H1 (cell line): ENCODE data around the gene LHX8. TPM values are rescaled to one million over a fixed set of nuclear protein-coding genes. Genes with fewer than 3 reads are reported as not detected.
A peak's percentile ranks its signal among the peaks of the same experiment; 100 is the strongest.

ENCODE experiments used
- ATF2 ChIP-seq: IDR thresholded peaks from 2 replicates; pipeline ENCODE4 v1.6.1; 2012; ENCODE audit warnings: low read length, inconsistent platforms
- CTBP2 ChIP-seq: IDR thresholded peaks from 2 replicates; pipeline ENCODE4 v1.7.0; 2011; ENCODE audit warnings: borderline replicate concordance, mild to moderate bottlenecking, moderate library complexity, mixed read lengths, low read length; ENCODE audit not compliant: insufficient read depth, insufficient read length
- EZH2 ChIP-seq: fragments of 200-600 bp; sonication (generic); IDR thresholded peaks from 2 replicates; pipeline ENCODE4 v1.7.1; 2012; ENCODE audit warnings: low read depth, mild to moderate bottlenecking, moderate library complexity, low read length, inconsistent platforms; ENCODE audit not compliant: severe bottlenecking
- HDAC2 ChIP-seq, 2 experiments: fragments of 300-600 bp in 1 of 2; sonication (generic) in 1 of 2; IDR thresholded peaks; 2 replicates each; pipeline ENCODE4 v1.6.1; 2011 to 2012; ENCODE audit warnings: low read depth in 2 of 2, low read length in 2 of 2, mild to moderate bottlenecking in 2 of 2, moderate library complexity in 2 of 2, borderline replicate concordance in 1 of 2, inconsistent platforms in 1 of 2
- HDAC6 ChIP-seq: IDR thresholded peaks from one replicate; pipeline ENCODE4 v1.7.1; 2012; ENCODE audit warnings: low read depth, mild to moderate bottlenecking, inconsistent platforms, low read length, moderate library complexity
- NANOG ChIP-seq: IDR thresholded peaks from 2 replicates; pipeline ENCODE4 v1.6.1; 2011; ENCODE audit warnings: low read length, low read depth, mild to moderate bottlenecking, inconsistent platforms; ENCODE audit not compliant: insufficient read depth, poor library complexity, severe bottlenecking
- POLR2A ChIP-seq, 2 experiments: IDR thresholded peaks; 1 replicate in 1 of 2; 2 replicates in 1 of 2; pipeline ENCODE4 v1.6.1; 2011; ENCODE audit warnings: low read depth in 2 of 2, low read length in 2 of 2, mild to moderate bottlenecking in 2 of 2; ENCODE audit errors: control extremely low read depth in 1 of 2
- RBBP5 ChIP-seq: IDR thresholded peaks from 2 replicates; pipeline ENCODE4 v1.7.1; 2012; ENCODE audit warnings: low read depth, mild to moderate bottlenecking, inconsistent platforms, low read length, moderate library complexity, borderline replicate concordance
- RNF2 ChIP-seq: fragments of 200-900, 300-1000 bp; sonication (generic); IDR thresholded peaks from 2 replicates; pipeline ENCODE4 v1.7.1; 2016; ENCODE audit warnings: borderline replicate concordance, low read depth, mild to moderate bottlenecking, antibody characterized with exemption, low read length; ENCODE audit not compliant: poor library complexity, severe bottlenecking; ENCODE audit errors: missing control alignments
- SP2 ChIP-seq: IDR thresholded peaks from 2 replicates; pipeline ENCODE4 v1.6.1; 2012; ENCODE audit warnings: mild to moderate bottlenecking, low read length, inconsistent platforms
- YY1 ChIP-seq: IDR thresholded peaks from 2 replicates; pipeline ENCODE4 v1.6.1; 2011; ENCODE audit warnings: low read depth, mild to moderate bottlenecking, low read length
- polyA plus RNA-seq, 7 experiments: library from polyadenylated mRNA; depleted of rRNA in 3 of 7; stranded (reverse) in 5 of 7; unstranded in 2 of 7; fragments of >200 nt in 5 of 7; fragments of 200-250 nt in 2 of 7; gene quantifications; 1 replicate in 5 of 7; 2 replicates in 1 of 7; 4 replicates in 1 of 7; pipeline versions ENCODE4 v1.2.1 to v1.2.3, GENCODE V29; 2011 to 2013; ENCODE audit warnings: missing spikeins in 2 of 7, mixed read lengths in 2 of 7
- total RNA-seq: library from RNA; stranded (reverse); fragmentation: NEBNext Ultra II Directional; extraction: Animal tissue kit (Norgen Biotek cat#: 25700); gene quantifications from 2 replicates; pipeline ENCODE4 v1.2.1, GENCODE V29; 2021

LHX8 gene
- total and polyA plus RNA-seq, 2 of the 8 experiments (the other 6 are each of a cell fraction or from before 2014, with no cell fraction given) = 0.50 to 1.2 TPM

GRCh38 chr1:75129983-75130789 lies 4.0 kb upstream of the LHX8 start (continued):
- no peak for TF ChIP-seq HDAC2 (IDR thresholded peaks at IDR 0.05; ENCODE audit: borderline replicate concordance in 1 of 2, low read depth in 2 of 2, low read length in 2 of 2)
- no peak for TF ChIP-seq YY1
- no peak for TF ChIP-seq SP2
- TF ChIP-seq EZH2 = peak; percentile 87
- TF ChIP-seq ATF2 = no peak
- TF ChIP-seq CTBP2 = no peak
- no peak for TF ChIP-seq POLR2A (IDR thresholded peaks at IDR 0.05; ENCODE audit: control extremely low read depth in 1 of 2, low read depth in 2 of 2, low read length in 2 of 2)
- TF ChIP-seq NANOG = no peak
- 0 out of 2 replicates have a peak, but pooled peaks have one; percentile 21 for TF ChIP-seq RBBP5
- peak; percentile 45 for TF ChIP-seq RNF2
- no peak for TF ChIP-seq HDAC6
